T-helper 1 cell treated with Interleukin-12 subunit alpha and Interleukin-12 subunit beta and Interleukin-4 antibody, amounts not matched to agents 30 ng/mL and 1 ng/mL, for 36 hours (primary cell): Measurements from ENCODE around the gene ZNF248. TPM values are rescaled to one million over a fixed set of nuclear protein-coding genes. Genes with fewer than 3 reads are reported as not detected.

Experiments
- intact Hi-C: fragments of 100-400 bp; cut with micrococcal nuclease; formaldehyde crosslinking; loops from one replicate; pipeline ENCODE4 v1.15.1; 2024
- total RNA-seq: library from RNA; stranded (reverse); gene quantifications from 2 replicates; pipeline ENCODE4 v1.2.3, GENCODE V29; 2022

The ZNF248 gene
- total RNA-seq, 1 donor from 2014 or later: 7.2 TPM

DNA sequence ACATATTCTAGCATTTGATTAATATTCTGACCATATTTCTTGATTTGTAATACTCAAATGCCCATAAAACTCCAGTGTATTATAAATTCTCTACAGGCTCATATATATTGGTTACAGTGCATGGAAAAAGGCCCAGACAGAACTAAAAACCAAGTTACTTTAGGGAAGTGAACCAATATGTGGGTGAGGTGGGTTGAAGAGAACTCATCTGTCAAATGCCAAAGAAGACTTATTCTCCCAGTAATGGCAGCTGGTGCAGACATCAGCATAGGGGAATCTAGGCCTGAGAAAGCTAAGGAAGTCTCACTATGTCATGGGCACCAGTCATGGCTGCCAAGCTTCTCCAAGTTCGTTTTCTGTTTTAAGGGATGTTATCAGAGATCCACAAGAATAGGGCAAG is 30.6 kb downstream of the ZNF248 start:
- intact Hi-C loops: no loop called here

DNA sequence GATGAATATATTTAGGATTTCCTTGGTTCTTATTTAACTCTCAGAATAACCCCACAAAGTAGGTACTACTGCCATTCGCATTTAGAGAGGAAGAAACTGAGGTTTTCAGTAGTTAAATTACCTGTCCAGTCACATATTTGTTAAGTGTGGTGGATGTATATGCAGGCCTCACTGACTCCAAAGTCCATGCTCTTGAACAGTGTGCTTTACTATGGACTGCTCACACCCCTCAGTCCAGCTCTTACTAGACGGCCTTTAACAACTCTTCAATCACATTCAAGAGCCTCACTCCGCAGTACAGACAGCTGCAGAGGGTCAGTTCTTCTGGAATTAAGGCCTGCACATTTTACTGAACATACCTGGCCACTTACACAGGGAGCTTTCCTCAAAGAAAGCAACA is 36.2 kb downstream of the ZNF248 start:
- intact Hi-C loops: no loop called here

DNA sequence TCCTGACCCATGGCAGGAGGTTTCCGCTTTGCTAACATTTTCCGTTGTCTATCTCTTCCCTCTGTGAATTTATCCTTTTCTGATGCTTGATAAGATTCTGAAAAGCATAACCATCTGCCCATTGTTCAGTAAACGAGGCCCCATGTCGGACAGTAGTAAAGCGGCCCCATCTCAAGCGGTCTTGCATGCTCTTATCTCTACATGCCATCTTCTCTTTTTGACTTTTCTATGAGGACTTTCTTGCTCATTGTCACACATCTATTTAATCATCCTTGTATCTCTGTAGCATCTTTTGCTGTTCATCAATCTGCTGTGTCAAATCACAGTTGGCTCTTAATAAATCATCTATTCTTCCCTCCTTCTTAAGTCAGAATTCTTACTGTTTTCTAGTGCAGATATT is 37.6 kb downstream of the ZNF248 start:
- intact Hi-C loops: no loop called here

DNA sequence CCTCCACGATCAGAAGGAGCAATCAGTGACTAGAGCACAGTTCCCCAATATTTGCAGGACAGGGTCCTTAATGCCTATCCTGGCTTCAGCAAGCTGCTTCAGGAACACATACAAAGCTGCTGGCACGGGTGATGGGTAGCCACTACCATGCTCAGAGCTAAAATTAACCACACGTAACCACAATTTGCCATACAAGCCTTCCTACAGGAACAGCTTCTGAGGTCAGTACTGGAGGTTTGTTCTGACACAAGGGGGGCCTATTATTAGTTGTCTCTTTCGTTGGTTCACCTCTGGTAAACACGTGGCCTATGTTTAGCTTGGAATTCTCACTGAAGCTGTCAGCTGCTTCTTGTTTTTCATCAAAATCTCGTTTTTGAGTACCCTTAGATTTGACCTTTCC is 41.1 kb downstream of the ZNF248 start:
- intact Hi-C loops: no loop called here

DNA sequence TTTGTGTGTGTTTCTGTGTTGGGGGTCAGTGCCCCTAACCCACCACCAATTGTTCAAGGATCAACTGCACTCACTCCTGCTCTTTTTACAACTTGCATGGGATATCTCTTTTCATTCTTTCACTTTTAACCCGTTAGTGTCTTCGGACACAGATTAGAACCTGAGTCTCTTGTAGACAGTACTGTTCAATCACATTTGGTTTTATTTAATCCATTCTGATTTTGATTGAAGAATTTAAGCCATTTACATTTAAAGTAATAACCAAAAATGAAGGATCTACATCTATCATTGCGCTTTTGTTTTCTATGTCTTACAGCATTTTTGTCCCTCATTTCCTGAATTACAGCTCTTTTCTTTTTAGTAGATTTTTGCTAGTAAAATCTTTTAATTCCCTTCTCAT is 43.6 kb downstream of the ZNF248 start:
- intact Hi-C loops: no loop called here

DNA sequence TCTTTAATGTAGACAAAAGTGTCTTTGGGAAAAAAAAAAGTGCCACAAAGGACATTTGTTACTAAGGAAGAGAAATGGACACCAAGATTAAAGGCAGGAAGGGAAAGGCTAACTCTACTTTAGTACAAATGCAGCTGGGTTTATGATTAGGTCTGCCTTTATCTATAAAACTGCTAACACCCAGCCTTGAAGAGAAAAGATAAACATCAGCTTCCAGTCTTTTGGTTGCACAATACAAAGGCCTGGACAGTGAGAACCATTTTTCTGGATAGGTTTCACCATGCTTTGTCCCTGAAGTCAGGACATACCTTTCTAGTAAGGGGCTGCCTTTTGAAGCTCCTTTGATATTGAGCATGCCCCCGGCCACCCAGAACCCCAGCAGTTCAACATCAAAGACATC is 45.1 kb downstream of the ZNF248 start:
- intact Hi-C loops: no loop called here

DNA sequence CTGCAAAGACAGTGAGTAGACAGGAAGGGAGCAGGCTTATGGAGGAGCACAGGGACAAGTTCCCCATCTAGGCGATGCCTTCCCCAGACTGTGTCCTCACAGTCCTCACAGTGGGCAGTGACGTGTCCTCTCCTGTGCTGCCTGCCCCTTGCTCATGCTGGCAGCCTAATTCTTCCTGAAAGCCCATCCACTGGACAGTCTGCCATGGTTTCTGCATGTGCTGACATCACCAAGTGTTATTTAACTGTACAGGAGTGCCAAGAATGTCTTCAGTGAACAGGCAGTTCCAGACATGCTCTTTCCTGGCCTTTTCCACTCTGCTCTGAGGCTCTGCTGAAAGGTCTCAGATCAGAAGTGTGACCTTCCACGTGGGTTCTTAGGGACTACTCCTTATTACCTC is 54.1 kb downstream of the ZNF248 start:
- intact Hi-C loops: no loop called here

DNA sequence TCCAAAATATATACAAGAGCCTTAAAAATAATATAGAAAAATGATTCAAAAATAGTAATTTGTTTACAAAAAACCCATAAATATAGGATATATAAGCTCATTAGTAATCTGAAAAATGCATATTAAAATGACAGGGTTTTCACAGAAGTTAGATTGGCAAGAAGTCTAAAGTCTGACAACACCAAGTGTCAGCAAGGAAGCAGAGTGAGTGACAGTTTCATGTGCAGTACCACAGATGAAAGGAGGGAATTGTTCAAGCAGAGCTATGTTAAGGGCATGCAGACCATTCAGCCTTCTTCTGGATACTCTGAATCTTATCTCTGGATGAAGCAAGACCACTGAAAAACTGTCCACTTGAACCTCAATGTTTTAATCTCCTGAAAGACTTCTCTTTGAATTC is 55.9 kb downstream of the ZNF248 start:
- intact Hi-C loops: no loop called here

DNA sequence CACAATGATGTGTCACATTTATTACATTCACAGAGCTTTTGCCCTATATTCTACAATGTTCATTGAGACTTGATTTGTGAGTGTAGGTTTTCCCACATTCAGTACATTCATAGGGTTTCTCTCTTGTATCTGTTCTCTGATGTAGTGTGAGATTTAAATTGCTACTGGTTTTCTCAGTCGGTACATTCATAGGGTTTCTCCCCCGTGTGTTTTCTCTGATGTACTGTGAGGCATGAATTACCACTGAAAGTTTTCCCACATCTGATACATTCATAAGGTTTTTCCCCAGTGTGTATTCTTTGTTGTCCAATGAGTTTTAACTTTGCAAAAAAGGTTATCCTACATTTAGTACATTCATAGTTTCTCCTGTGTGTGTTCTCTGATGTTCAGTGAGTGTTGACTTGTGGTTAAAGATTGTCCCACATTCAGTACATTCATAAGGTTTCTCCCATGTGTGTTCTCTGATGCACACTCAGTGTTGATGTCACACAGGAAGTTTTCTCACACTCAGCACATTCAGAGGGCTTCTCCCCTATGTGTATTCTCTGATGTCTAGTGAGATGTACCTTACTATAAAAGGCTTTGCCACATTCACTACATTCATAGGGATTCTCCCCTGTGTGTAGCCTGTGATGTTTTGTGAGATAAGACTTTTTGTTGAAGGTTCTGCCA is 63.0 kb downstream of the ZNF248 start:
- intact Hi-C loops: no loop called here

DNA sequence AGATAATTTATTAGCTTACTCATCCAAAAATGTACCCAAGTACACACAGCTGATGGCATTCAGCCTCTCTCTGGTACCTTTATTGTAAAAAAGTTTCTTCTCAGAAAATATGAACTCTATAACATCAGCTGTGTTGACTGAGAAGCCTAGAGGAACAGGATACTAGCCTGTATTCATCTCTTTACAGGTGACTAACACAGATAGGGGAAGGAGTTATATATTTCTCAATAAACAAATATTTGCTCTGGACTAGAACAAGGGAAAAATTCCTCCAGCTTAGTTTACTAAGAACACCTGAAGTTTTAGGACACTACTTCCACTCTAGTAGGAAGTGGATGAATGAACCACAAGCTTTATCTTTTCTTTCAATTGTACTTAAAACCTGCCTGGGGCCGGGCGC is 67.8 kb downstream of the ZNF248 start:
- intact Hi-C loops: no loop called here

DNA sequence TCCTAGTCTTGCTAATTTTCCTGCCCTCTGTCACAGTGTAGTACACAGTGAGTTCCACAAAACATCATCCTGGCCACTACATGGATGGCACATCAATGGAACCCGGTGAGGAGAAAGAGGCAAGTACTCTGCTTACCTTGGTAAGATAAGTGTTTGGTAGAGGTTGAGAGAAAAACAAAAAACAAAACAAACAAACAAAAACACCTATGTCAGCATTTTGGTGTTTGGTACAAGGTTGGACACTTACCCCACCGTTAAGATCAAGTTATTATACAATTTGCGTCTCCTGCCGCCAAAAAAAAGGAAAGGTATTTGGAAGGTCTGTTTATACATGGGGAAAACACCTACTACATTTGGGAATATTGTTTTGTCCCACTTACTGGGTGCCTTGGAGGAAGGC is 72.7 kb downstream of the ZNF248 start:
- intact Hi-C loops: no loop called here

DNA sequence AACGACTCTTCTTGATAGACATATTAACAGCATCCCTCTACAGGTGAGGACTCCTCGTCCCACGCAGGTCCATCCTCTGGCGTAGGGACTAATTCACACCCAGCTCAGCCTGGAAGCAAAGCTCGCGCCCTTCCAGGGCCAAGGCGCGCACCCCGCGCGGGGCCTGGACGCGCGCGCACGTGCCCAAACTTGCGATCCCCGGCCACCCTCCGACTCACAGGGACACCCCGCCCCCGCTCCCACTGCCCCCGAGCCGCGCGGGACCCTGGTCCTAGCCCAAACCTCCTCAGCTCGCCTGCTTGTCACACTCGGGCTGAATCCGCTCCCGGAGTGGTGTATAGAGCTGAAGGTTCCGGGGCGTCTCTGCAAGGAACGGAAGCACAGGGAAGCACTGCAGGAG is 76.9 kb downstream of the ZNF248 start:
- intact Hi-C loops: no loop called here

DNA sequence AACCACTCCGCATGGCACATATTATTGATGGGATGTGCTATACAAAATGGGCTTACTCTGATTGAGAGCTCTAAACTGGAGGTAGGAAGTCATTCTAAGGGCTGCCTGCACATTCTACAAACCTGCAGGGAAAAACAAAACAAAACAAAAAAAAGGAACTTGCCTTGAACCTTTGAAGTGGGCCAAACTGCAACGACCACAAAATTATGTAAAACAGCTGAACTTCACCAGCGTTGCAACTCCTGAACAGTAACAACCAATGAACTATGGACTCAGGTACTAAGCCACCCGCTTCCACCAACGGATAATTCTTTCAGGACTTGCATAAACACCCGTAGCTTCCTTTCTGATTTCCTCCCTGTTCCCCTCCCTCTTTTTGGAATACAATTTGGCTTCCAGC is 80.4 kb downstream of the ZNF248 start:
- intact Hi-C loops: no loop called here

DNA sequence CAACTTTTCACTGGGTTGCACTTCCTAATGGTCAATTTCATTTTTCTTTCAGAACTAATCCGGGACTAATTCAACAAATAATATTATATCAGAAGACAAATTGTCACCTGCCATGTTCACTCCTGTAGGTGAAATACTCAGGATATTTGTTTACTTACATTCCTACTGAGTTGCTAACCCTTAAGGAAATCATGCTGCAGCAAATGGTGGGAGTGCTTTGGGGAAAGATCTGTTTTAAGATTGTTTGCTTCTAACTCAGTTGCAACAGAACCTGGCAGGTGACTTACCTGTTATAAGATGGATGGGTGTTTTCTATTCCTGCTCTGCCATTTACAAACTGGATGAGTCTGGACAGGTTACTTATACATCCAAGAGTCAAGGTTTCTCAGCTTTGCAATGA is 81.8 kb downstream of the ZNF248 start:
- intact Hi-C loops: no loop called here

DNA sequence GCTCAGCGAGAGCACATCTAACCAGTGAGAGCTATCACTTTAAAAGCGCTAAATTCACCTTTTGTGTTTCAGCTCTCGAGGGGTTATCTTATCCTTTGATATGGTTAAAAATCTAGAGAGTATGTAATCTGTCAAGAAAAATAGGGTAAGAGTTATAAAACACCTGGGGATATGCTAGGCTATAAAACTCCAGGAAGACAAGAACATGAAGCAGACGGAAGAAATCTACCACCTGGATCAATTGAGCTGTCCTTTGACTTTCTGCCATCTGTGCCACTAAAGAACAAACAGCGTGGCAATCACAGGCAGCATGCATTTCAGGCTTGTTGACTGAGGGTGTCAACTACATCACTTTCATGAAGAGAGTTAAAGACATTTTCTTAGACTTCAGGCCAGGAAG is 83.1 kb downstream of the ZNF248 start:
- intact Hi-C loops: no loop called here

DNA sequence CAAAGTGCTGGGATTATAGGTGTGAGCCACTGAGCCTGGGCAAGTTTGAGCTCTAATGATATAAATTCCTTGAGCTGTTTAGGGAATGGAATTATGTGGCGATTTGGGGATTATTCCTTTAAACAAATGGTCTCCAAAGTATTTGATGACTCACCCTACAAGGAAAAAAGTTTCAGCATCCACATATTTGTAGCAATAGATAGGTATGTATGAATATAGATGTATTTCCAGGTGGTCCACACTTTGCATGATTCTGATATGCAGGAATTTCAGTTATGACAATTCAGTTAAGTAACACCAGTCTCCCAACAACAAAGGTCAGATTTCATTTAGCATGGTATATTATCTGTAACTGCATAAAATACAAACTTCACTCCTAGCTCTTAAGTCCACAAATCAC is 92.2 kb downstream of the ZNF248 start:
- intact Hi-C loops: no loop called here

DNA sequence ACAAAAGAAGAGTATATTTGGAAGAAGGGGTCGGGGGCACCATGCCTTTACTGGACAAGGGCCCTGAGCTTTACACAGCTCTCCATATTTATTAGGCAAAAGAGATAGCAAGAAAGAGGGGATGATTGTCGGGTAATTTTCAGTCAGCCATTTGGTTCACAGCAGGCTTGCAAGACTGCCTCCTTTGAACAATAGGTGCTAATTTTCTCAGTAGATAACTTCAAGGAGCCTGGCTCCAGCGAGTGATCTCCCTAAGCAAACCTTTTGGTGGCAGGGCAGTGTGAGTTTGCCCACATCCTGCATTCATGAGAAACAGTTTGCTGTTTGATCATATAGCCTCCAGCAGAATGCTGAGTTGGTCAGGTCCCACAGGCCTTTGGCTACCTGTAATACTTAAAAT is 94.3 kb downstream of the ZNF248 start:
- intact Hi-C loops: no loop called here

DNA sequence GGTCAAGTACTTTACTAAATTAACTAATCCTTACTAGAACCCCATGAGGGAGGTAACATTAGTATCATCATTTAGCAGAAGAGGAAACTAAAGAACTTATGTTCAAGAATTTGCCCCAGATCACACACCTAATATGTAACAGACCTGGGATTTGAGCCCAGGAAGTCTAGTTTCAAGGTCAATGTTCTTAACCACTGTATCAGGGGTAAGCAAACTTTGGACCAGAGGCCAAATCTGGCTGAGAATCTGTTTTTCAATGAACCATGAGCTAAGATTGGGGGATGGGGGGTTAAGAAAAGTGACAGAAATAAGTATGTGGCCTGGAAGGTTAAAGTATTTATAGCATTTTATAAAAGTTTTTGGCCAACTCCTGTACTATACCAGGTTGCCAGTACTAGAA is 95.1 kb downstream of the ZNF248 start:
- intact Hi-C loops: no loop called here

DNA sequence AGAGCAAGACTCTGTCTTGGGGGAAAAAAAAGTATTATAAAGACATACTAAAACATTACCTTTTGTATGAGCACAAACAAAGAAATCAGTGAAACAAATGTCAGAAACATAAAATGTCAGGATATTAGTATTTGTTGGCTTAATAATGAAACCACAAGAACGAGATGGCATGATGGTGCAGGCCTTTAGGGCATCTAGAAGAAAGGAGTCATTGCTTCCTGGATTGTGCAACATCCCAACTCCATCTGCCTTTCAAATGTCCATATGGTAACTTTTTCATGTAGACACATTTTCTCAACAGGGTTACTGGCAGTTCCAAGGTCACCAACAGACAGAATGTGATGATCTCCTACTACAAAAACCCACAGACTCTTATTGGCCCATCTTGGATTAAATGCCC is 96.6 kb downstream of the ZNF248 start:
- intact Hi-C loops: no loop called here

DNA sequence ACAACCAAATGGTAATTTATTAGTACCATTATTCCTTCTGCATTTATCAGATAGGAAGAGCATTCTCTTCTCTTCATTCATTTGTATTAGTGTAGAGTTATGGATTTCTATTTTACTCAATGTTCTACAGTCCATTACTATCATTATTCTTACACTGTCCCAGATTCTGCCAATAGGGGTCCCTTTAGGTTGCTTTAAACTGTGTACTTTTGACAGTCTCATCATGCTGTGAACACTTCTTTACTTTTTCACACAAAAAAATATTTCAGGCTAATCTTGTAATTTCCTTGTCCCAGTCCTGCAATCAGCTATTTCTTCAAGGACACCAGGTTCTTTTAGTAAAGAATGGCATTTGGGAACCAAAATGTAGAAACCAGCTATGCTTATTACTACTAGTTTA is 99.3 kb downstream of the ZNF248 start:
- intact Hi-C loops: no loop called here

DNA sequence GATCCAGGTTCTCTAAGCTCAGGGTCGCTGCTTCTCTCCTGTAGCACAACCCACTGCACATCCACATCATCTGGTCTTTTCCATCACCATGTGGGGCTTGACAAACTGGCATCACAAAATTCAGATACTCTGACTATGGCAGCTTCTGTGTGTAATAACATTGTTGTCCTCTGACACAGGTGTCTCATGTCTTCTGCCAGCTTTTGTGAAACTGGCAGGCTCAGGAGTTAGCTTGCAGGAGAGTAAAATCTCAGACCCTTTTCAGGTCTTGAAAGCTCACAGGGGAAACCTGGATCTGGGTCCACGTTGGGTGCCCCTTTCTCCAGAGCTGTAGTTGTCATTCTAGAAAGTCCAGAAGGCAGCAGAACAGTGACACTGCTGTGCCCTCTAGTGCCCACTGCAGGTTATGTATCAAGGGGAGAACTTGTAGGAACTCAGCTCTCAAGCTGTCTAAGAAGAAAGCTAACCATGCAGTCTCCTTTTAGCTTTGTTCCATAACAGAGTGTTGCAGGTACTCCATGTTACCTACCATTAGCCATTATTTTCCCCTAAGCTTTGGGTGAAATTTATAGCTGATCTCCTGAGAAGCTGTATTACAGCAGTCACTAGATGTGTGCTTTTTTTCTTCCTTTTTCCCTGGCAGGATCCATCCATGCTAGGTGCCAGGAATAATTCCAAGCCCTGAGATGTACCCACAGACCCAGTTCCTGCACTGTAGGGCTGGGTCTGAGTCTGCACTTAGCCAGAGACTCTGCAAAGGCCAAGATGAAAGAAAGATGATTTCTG is 102.7 kb downstream of the ZNF248 start:
- intact Hi-C loops: no loop called here

DNA sequence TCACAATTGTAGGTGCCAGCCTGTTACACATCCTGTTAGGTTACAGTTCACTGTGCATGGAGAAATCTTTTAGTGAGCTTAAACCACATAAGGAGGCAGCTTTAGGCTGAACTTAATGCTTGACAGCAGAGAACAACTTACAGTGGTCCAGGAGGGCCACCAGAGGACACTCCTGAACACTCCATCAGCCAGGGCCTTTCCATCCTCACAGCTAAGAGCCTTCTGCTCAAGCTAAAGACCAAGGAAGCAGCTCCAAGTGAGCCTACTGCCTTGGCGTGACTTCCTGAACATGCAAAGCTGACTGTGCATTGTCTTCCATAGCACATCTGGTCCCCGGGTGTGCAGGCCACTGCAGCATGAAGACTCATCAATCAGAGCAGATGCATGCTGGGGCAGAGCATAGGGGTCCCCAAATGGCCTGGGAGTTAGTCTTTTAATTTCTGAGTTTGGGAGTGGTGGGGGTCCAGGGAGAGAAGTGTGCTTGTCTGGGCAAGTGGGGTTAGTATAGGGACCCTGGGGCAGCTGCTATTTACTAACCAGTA is 105.0 kb downstream of the ZNF248 start:
- intact Hi-C loops: no loop called here

DNA sequence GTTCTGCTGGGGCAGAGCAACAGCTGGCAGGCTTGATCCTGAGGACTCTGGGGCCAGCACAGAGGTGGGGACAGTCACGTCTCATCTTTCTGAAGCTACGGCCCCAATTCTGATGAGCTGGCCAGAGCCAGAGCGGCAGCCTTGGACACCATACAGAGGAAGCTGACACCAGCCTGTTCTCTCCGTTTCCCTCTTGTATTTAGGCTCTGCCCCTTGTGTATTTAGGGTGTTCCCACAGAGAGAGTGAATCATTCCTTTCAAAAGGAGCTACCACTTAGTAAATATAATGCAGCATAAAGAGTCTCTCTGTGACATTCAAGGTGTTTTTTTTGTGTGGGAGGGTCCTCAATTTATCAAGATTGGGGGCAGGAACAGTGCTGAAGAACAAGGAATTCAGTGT is 109.2 kb downstream of the ZNF248 start:
- intact Hi-C loops: no loop called here
